IMR-90 (cell line): ENCODE results near the gene TRIM44.

Experiments used
- BHLHE40 ChIP-seq: fragments of 150-350 bp; IDR thresholded peaks from 2 replicates; pipeline ENCODE4 v1.6.1; 2016; ENCODE audit warnings: mild to moderate bottlenecking, low read depth, low read length
- CEBPB ChIP-seq: IDR thresholded peaks from 2 replicates; pipeline ENCODE4 v1.6.1; 2012; ENCODE audit warnings: low read depth, low read length, improper control_type of control experiment
- ELK1 ChIP-seq: fragments of 150-350 bp; IDR thresholded peaks from 2 replicates; pipeline ENCODE4 v1.6.1; 2016; ENCODE audit warnings: low read depth, mild to moderate bottlenecking, low read length, moderate library complexity, borderline replicate concordance
- FOS ChIP-seq: fragments of 150-350 bp; IDR thresholded peaks from 2 replicates; pipeline ENCODE4 v1.6.1; 2016; ENCODE audit warnings: low read depth, low read length
- MAFK ChIP-seq: IDR thresholded peaks from 2 replicates; pipeline ENCODE4 v1.6.1; 2012; ENCODE audit warnings: low read depth, low read length, improper control_type of control experiment
- MXI1 ChIP-seq: IDR thresholded peaks from 2 replicates; pipeline ENCODE4 v1.6.1; 2012; ENCODE audit warnings: low read depth, mild to moderate bottlenecking, low read length, moderate library complexity, borderline replicate concordance
- NFE2L2 ChIP-seq: fragments of 150-350 bp; IDR thresholded peaks from 2 replicates; pipeline ENCODE4 v1.6.1; 2016; ENCODE audit warnings: low read depth, mild to moderate bottlenecking, low read length
- POLR2A ChIP-seq: IDR thresholded peaks from 2 replicates; pipeline ENCODE4 v1.6.1; 2012; ENCODE audit warnings: mild to moderate bottlenecking, low read depth, low read length
- RAD21 ChIP-seq: IDR thresholded peaks from 2 replicates; pipeline ENCODE4 v1.6.1; 2012; ENCODE audit warnings: low read length, improper control_type of control experiment
- SMC3 ChIP-seq: fragments of 150-350 bp; IDR thresholded peaks from 2 replicates; pipeline ENCODE4 v1.6.1; 2016; ENCODE audit warnings: low read depth, mild to moderate bottlenecking, antibody characterized with exemption, low read length, moderate library complexity
- USF2 ChIP-seq: fragments of 150-350 bp; IDR thresholded peaks from 2 replicates; pipeline ENCODE4 v1.6.1; 2017; ENCODE audit warnings: mild to moderate bottlenecking, antibody characterized with exemption, low read length, low read depth
- TF ChIP-seq, protein P1 (sequence below): conservative IDR thresholded peaks from 2 replicates; pipeline ENCODE4 v1.5.1; 2012; ENCODE audit warnings: mild to moderate bottlenecking, low read depth, low read length, improper control_type of control experiment

DNA sequence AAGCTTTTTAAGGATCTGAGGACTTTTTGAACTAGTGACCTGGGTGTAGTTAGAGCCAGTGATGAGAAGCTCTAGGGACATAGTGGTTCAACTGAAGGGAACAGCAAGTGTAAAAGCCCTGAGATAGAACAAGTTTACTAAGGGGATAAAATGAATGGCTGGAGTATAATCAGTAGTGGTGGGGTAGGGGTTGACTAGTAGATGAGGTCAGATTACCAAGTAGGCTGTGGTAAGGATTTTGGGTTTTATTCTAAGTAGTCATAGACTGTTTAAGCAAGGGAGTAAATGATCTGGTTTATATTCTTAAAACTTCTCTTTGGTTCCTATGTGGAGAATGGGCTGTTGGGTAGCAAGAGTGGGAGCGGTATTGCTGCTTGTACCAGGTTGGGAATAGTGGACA, 15.3 kb downstream of the TRIM44 start:
- TF ChIP-seq, protein P1, sequence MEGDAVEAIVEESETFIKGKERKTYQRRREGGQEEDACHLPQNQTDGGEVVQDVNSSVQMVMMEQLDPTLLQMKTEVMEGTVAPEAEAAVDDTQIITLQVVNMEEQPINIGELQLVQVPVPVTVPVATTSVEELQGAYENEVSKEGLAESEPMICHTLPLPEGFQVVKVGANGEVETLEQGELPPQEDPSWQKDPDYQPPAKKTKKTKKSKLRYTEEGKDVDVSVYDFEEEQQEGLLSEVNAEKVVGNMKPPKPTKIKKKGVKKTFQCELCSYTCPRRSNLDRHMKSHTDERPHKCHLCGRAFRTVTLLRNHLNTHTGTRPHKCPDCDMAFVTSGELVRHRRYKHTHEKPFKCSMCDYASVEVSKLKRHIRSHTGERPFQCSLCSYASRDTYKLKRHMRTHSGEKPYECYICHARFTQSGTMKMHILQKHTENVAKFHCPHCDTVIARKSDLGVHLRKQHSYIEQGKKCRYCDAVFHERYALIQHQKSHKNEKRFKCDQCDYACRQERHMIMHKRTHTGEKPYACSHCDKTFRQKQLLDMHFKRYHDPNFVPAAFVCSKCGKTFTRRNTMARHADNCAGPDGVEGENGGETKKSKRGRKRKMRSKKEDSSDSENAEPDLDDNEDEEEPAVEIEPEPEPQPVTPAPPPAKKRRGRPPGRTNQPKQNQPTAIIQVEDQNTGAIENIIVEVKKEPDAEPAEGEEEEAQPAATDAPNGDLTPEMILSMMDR, result no peak
- TF ChIP-seq POLR2A (no peak), FOS (no peak), RAD21 (no peak), USF2 (no peak), MAFK (no peak), SMC3 (no peak), CEBPB (no peak), NFE2L2 (no peak), BHLHE40 (no peak), MXI1 (no peak), ELK1 (no peak)
